ENCODE measurements around the gene SEL1L.
"Not testable (repeated sequence)": the region's sequence is repeated elsewhere in the genome, so short reads cannot be mapped to it uniquely, and the experiment has no call there.

SEL1L gene

GRCh38 chr14:81525129-81525528 lies 8.5 kb downstream of the SEL1L start:
- DNase-seq (ENCODE audit: low read depth in 3 of 3): no peak

GRCh38 chr14:81523616-81524015 lies 10.0 kb downstream of the SEL1L start:
- no peak for DNase-seq (ENCODE audit: low read depth in 3 of 3)

GRCh38 chr14:81523016-81523415 lies 10.6 kb downstream of the SEL1L start:
- DNase-seq (ENCODE audit: low read depth in 3 of 3): no peak

GRCh38 chr14:81521356-81521755 lies 12.3 kb downstream of the SEL1L start:
- DNase-seq (ENCODE audit: low read depth in 3 of 3): no peak

GRCh38 chr14:81519200-81520011 lies 14.2 kb downstream of the SEL1L start:
- DNase-seq (ENCODE audit: low read depth in 3 of 3): no peak

- DNase-seq (ENCODE audit: low read depth in 3 of 3): no peak
These were observed 15.8 kb downstream of the SEL1L start for GRCh38 chr14:81517798-81518398.

GRCh38 chr14:81516986-81517797 lies 16.5 kb downstream of the SEL1L start:
- no peak for DNase-seq (ENCODE audit: low read depth in 3 of 3)

GRCh38 chr14:81515927-81516326 lies 17.7 kb downstream of the SEL1L start:
- not testable (repeated sequence) for DNase-seq (ENCODE audit: low read depth in 3 of 3)

DNA sequence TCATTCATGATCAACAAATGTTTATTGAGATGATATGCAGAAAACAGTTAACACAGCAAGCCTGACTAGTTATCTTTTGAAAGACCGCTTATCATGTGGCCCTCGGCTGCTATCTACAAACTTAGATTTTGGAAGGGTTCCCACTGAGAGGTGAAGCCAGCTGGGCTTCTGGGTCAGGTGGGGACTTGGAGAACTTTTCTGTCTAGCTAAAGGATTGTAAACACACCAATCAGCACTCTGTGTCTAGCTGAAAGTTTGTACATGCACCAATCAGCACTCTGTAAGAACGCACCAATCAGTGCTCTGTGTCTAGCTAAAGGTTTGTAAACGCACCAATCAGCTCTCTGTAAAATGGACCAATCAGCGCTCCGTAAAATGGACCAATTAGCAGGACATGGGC lies 20.8 kb downstream of the SEL1L start:
- DNase-seq (ENCODE audit: low read depth in 3 of 3): not testable (repeated sequence)

DNA sequence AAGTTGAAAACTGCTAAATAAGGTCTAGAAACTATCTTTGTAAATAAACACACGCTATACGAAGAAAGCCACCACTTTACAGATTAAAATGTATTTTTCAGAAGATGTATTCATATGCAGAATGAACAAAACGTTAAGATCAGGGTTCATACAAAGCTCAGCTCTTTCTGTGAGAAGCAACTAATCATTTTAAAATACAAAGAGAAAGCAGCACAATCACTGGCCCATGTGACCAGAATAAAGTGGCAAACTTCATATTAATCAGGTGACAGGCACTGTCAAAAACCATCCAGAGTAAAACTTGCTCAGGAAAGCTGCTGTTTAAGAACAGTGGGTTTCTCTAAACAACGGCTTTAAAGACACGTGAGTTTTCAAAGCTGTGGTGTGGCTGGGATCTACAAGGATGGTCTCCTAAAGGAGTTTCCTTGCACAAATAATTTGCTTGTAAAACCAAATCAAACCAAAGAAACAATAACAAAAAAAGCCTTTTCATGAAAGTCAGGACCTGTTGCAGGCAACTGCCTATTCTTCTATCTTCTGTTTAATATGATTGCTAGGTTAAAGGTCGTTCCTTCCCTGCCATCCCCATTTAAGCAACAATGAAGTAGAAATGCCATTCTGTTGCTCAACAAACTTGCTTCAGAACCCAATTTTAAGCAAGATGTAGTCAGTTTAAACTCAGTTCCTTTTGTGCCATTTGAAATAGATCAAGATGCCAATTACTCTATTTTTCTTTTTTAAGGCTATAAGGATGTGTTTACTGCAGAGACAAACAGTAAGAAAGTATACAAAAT lies 22.3 kb downstream of the SEL1L start:
- no peak for DNase-seq (ENCODE audit: low read depth in 3 of 3)

GRCh38 chr14:81509838-81510452 lies 23.7 kb downstream of the SEL1L start:
- DNase-seq (ENCODE audit: low read depth in 3 of 3): no peak

- no peak for DNase-seq (ENCODE audit: low read depth in 3 of 3)
These were observed 24.3 kb downstream of the SEL1L start for GRCh38 chr14:81509321-81509720.

DNA sequence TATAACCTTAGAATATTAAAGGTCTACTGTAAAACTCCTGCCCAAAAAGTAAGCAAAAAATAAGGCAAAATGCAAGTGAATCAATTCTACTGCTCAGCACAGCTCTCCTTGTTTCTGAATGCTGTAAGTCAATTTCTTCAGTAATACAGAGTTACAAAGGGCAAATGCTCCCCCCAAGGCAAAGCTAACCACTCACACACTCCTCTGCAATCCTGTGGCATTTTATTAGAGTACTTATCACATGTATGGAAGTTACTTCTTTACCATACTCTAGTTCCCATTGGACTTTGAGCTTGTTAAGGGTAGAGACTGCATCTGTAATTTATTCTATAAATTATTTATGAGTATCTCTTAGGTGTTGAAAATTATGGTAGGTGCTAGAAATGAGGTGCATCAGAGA lies 27.2 kb downstream of the SEL1L start:
- no peak for DNase-seq (ENCODE audit: low read depth in 3 of 3)

DNA sequence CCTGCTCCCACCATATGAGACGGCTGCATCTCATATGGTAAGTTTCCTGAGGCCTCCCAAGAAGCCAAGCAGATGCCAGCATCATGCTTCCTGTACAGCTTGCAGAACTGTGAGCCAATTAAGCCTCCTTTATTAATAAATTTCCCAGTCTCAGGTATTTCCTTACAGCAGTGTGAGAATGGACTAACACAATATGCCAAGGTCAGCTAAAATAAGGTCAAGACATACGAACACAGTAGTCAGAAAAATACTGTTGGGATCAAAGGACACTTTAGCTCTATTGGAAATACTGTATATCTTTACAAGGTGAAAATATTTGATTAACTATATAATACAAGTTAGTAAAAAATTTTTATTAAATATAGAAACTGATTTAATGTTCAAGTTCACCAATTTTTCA lies 28.8 kb downstream of the SEL1L start:
- DNase-seq (ENCODE audit: low read depth in 3 of 3): no peak

- DNase-seq (ENCODE audit: low read depth in 3 of 3): no peak
These were observed 47.9 kb downstream of the SEL1L start for GRCh38 chr14:81485781-81486180.

GRCh38 chr14:81485372-81485771 lies 48.3 kb downstream of the SEL1L start:
- DNase-seq (ENCODE audit: low read depth in 3 of 3): no peak

- DNase-seq (ENCODE audit: low read depth in 3 of 3): no peak
These were observed 49.5 kb downstream of the SEL1L start for GRCh38 chr14:81484120-81484519.

GRCh38 chr14:81480741-81481140 lies 52.9 kb downstream of the SEL1L start:
- no peak for DNase-seq (ENCODE audit: low read depth in 3 of 3)

DNA sequence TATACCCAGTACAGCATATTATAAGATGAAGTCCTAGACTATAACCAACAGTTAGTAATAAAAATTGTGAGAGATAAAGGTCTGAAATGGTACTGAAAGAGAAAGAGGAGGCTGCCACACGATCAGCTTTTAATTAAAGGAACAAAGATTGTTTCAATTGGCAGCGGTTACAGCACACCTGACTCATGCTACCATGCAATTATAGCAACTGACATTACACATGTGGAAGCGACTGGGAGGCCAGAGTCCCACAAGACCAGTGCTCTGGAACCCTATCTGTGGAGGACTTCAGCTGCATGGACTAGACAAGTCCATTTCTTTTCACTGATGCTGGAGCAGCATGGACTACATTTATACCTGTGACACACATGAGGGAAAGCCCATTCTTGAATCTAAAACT lies 55.2 kb downstream of the SEL1L start:
- no peak for DNase-seq (ENCODE audit: low read depth in 3 of 3)

- DNase-seq (ENCODE audit: low read depth in 3 of 3): no peak
These were observed 56.8 kb downstream of the SEL1L start for GRCh38 chr14:81476816-81477215.

DNA sequence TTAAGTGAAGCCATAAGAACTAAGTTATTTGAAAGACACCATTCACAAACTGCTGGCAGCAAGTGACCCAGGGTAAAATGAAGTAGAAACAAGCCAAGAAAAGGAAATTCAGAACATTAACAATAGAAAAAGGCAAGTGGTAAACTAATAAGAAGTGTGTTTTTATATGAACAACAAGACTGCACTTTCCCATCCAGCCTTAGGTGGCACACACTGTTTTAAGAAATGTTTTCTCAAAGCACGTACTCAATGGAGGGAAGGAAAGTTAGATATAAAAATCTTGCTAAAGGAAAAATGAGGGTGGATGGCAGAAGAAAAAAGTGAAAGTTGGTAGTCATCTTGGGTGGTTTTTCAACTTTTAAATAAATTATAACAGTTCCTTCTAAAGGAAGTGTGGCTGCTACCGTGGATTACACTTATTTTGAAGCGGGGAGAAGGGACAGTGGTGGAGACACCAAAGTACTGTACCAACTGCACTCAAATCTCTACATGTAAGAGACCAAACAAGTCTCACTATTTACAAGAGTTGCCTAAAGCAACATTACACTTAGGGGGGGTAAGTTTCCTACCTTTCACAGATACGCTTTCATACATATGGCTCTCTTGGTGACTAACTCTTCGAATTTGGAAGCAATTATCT lies 58.8 kb downstream of the SEL1L start:
- DNase-seq (ENCODE audit: low read depth in 3 of 3): no peak

Measured in stimulated activated CD4-positive, alpha-beta T cell treated with anti-CD3 and anti-CD28 coated beads, TNF-alpha, amount 100 ng/mL, for 48 hours (primary cell).